ENCODE measurements around the gene FGF19. TPM values are rescaled to one million over a fixed set of nuclear protein-coding genes. Genes with fewer than 3 reads are reported as not detected.

The FGF19 gene
- total RNA-seq, 1 donor from 2014 or later, result 0.21 TPM

DNA sequence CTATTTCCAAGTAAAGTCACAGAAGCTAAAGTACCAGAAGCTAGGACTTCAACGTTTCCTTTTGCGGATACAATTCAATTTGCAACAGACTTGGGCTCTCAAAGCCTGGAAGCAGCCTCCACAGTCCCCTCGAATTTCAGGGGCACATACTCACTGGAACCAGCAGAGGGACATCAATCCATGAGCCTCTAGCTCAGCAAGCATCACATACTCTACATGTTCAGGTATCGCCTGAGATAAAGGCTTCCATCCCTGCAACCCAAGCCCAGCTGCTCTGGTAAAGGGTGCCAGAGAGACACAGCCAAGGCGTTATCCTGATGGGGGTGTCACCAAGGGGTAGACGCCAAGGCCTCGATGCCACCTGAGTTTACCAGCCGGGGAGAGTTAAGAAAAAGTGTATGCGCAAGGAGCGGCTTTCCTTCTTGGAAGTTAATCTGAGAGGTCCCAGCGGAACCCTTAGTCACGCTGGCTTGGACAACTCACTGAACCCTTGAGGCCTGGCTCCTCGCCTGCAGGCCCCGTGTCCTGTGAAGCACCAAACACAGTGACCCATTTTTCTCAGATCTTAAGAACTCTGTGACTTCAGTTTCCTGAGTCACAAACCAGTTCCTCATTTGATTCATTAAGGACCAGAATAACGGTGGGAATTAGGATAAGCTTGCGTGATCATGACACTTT, 41.7 kb downstream of the FGF19 start:
- no peaks in the 10 kb centered on the region for H3K36me3 Mint-ChIP-seq (ENCODE audit: low read depth)
- TF ChIP-seq, protein P1, sequence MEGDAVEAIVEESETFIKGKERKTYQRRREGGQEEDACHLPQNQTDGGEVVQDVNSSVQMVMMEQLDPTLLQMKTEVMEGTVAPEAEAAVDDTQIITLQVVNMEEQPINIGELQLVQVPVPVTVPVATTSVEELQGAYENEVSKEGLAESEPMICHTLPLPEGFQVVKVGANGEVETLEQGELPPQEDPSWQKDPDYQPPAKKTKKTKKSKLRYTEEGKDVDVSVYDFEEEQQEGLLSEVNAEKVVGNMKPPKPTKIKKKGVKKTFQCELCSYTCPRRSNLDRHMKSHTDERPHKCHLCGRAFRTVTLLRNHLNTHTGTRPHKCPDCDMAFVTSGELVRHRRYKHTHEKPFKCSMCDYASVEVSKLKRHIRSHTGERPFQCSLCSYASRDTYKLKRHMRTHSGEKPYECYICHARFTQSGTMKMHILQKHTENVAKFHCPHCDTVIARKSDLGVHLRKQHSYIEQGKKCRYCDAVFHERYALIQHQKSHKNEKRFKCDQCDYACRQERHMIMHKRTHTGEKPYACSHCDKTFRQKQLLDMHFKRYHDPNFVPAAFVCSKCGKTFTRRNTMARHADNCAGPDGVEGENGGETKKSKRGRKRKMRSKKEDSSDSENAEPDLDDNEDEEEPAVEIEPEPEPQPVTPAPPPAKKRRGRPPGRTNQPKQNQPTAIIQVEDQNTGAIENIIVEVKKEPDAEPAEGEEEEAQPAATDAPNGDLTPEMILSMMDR (conservative IDR thresholded peaks at IDR 0.05), result peak; percentile 44
- H3K27ac Mint-ChIP-seq (ENCODE audit: unreplicated experiment), result no peak overlapping the region
- peaks cover 6% of the 10 kb centered on the region for H3K27me3 Mint-ChIP-seq (ENCODE audit: low read depth)
- H3K4me3 Mint-ChIP-seq, result peak overlapping the region; percentile 71
- H3K9me3 Mint-ChIP-seq, result no peaks in the 10 kb centered on the region
- peaks cover 37% of the 10 kb centered on the region for H3K4me1 Mint-ChIP-seq
- DNase-seq (ENCODE audit: low read depth, low spot score), result no peak

DNA sequence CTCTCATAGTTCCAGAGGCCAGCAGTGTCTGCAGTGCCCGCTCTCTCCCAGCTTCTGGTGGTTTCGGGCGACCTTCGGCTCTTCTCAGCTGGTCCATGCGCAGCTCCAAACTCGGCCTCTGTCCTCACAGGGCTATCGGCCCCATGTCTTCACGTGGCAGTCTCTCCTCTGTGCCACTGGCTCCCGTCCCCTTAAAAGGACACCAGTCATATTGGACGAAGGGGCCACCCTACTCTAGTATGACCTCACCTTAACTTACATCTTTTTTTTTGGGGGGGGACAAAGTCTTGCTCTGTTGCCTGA, 42.5 kb downstream of the FGF19 start:
- Mint-ChIP-seq H3K27me3 (ENCODE audit: low read depth) (peaks cover 13% of the 10 kb centered on the region), H3K4me3 (no peak overlapping the region), H3K36me3 (ENCODE audit: low read depth) (no peaks in the 10 kb centered on the region), H3K9me3 (no peaks in the 10 kb centered on the region), H3K27ac (ENCODE audit: unreplicated experiment) (no peak overlapping the region), H3K4me1 (peaks cover 45% of the 10 kb centered on the region)
- TF ChIP-seq, protein P1 (conservative IDR thresholded peaks at IDR 0.05), result no peak
- DNase-seq (ENCODE audit: low read depth, low spot score), result no peak

DNA sequence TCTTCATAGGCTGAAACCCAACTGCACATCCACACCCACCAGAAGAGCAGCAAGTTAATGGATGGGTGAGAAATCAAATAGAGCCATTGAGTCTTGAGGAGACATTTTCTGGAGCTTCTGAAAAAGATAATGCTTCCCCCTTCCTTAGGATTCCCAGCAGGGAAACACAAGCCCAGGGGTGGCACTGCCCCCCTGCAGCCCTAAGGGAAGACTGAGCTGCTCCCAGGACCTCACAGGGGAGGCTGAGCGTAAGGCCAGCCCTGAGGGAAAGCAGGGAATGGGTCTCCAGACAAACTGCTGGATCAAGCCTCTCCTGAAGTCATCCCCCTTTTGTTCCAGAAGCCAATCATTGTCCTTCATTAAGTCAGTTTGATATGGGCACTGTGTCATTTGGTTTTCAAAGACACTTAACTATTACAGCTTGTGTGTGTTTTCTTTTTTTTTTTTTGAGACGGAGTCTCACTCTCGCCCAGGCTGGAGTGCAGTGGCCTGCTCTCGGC, 43.8 kb downstream of the FGF19 start:
- Mint-ChIP-seq H3K9me3 (no peaks in the 10 kb centered on the region), H3K4me1 (peaks cover 50% of the 10 kb centered on the region), H3K27me3 (ENCODE audit: low read depth) (peaks cover 18% of the 10 kb centered on the region), H3K4me3 (peak overlapping the region; percentile 41), H3K36me3 (ENCODE audit: low read depth) (no peaks in the 10 kb centered on the region), H3K27ac (ENCODE audit: unreplicated experiment) (peak overlapping the region; percentile 87)
- TF ChIP-seq, protein P1 (conservative IDR thresholded peaks at IDR 0.05), result no peak
- no peak for DNase-seq (ENCODE audit: low read depth, low spot score)

DNA sequence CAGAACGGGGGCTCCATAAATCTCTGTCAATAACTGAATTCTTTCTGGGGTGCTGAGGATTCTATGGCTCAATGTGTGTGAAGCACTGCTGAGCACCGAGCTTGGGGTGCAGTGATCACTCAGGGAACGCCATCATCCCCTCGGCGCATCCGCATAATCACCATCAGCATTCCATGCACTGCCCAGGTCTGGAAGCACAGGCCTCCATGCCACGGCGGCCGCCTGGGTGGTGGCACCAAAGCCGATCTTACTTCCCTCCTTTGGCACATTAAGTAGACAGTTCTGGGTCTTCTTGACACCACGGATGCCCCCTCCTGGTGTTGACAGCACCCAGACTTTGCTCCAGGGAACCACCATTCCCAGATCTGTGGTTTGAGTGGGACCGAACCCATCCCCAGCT, 44.2 kb downstream of the FGF19 start:
- TF ChIP-seq, protein P1 (conservative IDR thresholded peaks at IDR 0.05), result no peak

DNA sequence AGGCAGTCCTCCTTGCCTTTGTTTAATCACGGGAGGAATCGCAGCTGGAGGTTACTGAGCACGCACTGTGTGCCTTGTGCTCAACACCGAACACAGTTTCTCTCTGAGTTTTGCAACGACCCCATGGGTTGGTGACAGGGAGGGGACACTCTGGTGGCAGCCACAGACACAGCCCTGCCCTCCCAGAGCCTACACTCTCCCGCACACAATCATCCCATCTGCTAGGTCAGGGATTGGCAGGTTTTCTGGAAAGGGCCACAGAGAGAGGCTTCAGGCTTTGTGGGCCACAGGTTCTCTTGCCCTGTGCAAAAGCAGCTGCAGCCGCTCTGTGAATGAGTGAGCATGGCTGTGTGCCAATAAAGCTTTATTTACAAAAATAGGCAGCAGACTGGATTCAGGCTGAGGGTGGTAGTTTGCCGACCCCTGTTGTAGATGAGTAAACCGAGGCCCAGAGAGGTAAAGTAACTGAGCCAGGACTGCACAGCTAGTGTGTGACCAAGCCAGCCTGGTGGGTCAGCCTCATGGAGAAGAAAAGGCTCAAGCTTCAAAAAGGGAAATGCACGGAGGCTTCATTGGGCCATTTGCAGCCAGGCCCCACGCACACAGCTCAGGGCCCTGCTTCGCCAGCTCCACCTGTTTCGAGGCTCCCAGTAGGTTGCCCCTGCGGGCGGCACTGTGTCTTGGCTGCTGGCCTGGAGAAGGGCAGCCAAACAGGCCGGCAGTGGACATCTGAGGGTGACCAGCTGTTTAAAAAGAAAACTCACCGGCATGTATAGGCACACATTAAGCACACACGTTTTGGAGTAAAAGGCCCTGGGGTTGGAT, 45.0 kb downstream of the FGF19 start:
- TF ChIP-seq, protein P1 (conservative IDR thresholded peaks at IDR 0.05), result no peak
- Mint-ChIP-seq H3K27me3 (ENCODE audit: low read depth) (peaks cover 18% of the 10 kb centered on the region), H3K9me3 (no peaks in the 10 kb centered on the region), H3K4me1 (peaks cover 50% of the 10 kb centered on the region), H3K4me3 (peak overlapping the region; percentile 73), H3K27ac (ENCODE audit: unreplicated experiment) (peak overlapping the region; percentile 92), H3K36me3 (ENCODE audit: low read depth) (no peaks in the 10 kb centered on the region)
- no peak for DNase-seq (ENCODE audit: low read depth, low spot score)

More for the DNA sequence above, 44.2 kb downstream of the FGF19 start:
- Mint-ChIP-seq H3K9me3 (no peaks in the 10 kb centered on the region), H3K27ac (ENCODE audit: unreplicated experiment) (peak overlapping the region; percentile 87), H3K4me1 (peaks cover 50% of the 10 kb centered on the region), H3K36me3 (ENCODE audit: low read depth) (no peaks in the 10 kb centered on the region), H3K27me3 (ENCODE audit: low read depth) (peaks cover 18% of the 10 kb centered on the region), H3K4me3 (peak overlapping the region; percentile 41)
- DNase-seq (ENCODE audit: low read depth, low spot score), result no peak
